RWPE2 (cell line): ENCODE measurements around the gene PLSCR2.
"Not testable (repeated sequence)": the region's sequence is repeated elsewhere in the genome, so short reads cannot be mapped to it uniquely, and the experiment has no call there.

Experiments used
- ATAC-seq: fragments of 200-7000 bp; cut with Tn5 transposase; 3 replicates; pipeline ENCODE4 v1.9.1; 2021; ENCODE audit warnings: low read depth
- DNase-seq: peaks from one replicate; pipeline ENCODE4 v3.0.0-alpha.2; 2020; ENCODE audit warnings: low spot score
- H3K27ac ChIP-seq: fragments of 450-650 bp; 2 replicates; pipeline ENCODE4 v1.5.1; 2017; ENCODE audit warnings: mild to moderate bottlenecking; ENCODE audit not compliant: poor library complexity, severe bottlenecking
- H3K27me3 ChIP-seq: fragments of 250-450 bp; sonication (Bioruptor Pico); 2 replicates; pipeline ENCODE4 v1.5.1; 2021; ENCODE audit warnings: mild to moderate bottlenecking, moderate library complexity; ENCODE audit not compliant: insufficient read depth, poor library complexity, severe bottlenecking
- H3K36me3 ChIP-seq: fragments of 250-450 bp; sonication (Bioruptor Pico); 2 replicates; pipeline ENCODE4 v1.5.1; 2020; ENCODE audit warnings: low read depth, mild to moderate bottlenecking, moderate library complexity
- H3K4me1 ChIP-seq: fragments of 250-450 bp; sonication (Bioruptor Pico); 2 replicates; pipeline ENCODE4 v1.5.1; 2021; ENCODE audit warnings: mild to moderate bottlenecking, moderate library complexity; ENCODE audit not compliant: insufficient read depth, poor library complexity, severe bottlenecking
- H3K4me3 ChIP-seq: fragments of 250-450 bp; sonication (Bioruptor Pico); 2 replicates; pipeline ENCODE4 v1.5.1; 2021; ENCODE audit warnings: mild to moderate bottlenecking, moderate library complexity; ENCODE audit not compliant: severe bottlenecking
- H3K9me3 ChIP-seq: fragments of 250-450 bp; sonication (Bioruptor Pico); 2 replicates; pipeline ENCODE4 v1.5.1; 2021; ENCODE audit warnings: mild to moderate bottlenecking, moderate library complexity; ENCODE audit not compliant: severe bottlenecking
- TF ChIP-seq, protein P1 (sequence below): fragments of 450-650 bp; IDR thresholded peaks from one replicate; pipeline ENCODE4 v1.5.1; 2017; ENCODE audit warnings: mild to moderate bottlenecking, moderate library complexity; ENCODE audit not compliant: poor library complexity, severe bottlenecking

PLSCR2 gene

DNA sequence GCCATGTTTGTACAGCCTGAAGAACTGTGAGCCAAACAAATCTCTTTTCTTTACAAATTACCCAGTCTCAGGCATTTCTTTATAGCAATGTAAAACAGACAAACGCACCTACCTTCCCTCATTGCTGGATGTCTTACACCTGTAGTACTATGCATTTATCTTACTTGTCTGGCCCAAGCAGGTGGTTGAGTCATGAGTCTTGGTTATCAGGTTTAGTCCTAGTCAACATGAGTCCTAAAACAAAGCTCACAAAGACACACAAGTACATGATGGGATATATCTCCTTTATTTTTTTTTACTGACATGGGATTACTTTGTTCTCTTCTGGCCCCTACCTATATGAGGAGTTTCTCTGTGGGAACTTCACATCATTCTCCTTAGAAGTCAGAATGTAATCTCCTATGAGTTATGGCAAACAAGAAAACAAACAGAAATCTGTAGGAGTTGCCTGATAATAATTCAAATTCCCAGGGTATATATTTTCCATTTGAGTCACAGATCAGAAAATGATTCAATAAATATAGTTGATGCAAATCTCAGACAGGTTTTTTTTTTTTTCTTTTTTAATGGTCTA lies 33.6 kb upstream of the PLSCR2 start:
- Histone ChIP-seq H3K36me3 (no peaks in the 10 kb centered on the region), H3K27me3 (no peaks in the 10 kb centered on the region), H3K4me3 (no peak overlapping the region), H3K9me3 (no peaks in the 10 kb centered on the region), H3K4me1 (peaks cover 49% of the 10 kb centered on the region), H3K27ac (peak overlapping the region; percentile 90)
- ATAC-seq (0 out of 3 replicates have a peak, but pooled peaks have one; percentile 3), DNase-seq (no peak)
- TF ChIP-seq, protein P1, sequence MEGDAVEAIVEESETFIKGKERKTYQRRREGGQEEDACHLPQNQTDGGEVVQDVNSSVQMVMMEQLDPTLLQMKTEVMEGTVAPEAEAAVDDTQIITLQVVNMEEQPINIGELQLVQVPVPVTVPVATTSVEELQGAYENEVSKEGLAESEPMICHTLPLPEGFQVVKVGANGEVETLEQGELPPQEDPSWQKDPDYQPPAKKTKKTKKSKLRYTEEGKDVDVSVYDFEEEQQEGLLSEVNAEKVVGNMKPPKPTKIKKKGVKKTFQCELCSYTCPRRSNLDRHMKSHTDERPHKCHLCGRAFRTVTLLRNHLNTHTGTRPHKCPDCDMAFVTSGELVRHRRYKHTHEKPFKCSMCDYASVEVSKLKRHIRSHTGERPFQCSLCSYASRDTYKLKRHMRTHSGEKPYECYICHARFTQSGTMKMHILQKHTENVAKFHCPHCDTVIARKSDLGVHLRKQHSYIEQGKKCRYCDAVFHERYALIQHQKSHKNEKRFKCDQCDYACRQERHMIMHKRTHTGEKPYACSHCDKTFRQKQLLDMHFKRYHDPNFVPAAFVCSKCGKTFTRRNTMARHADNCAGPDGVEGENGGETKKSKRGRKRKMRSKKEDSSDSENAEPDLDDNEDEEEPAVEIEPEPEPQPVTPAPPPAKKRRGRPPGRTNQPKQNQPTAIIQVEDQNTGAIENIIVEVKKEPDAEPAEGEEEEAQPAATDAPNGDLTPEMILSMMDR: no peak

DNA sequence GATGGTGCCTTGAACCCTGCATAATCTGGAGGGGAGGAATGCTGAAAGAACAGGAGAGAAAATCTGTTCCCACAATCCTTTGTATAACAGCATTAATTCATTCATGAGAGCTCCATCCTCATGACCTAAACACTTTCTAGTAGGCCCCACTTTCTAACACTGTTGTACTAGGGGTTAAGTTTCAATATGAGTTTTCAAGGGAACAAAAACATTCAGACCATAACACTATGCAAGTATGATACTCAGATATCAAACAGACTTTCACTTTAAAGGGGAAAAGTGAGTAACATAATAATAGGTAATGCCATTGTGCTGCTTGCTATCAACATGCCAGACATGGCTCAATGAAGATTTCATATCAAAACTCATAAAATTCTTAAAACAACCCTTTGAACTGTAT lies 32.4 kb upstream of the PLSCR2 start:
- H3K4me3 ChIP-seq: no peak overlapping the region
- no peak for ATAC-seq

DNA sequence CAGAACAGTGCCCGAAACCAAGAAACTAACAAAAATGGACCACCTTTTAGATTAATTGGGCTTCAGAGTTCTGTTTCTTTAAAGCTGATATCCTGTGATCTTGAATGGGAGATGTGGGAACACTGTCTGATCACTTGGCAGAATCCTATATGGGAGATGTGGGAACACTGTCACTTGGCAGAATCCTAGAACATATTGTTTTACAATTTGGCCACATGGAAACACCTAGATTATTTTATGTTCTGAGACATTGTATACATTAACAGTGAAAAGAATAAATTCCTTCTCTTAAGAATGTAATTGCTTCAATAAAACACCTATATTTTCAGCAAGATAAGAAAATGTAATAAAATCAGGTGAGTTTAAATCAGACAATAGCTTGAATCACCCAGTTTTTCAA lies 30.3 kb upstream of the PLSCR2 start:
- H3K4me3 ChIP-seq: no peak overlapping the region
- H3K27me3 ChIP-seq: no peaks in the 10 kb centered on the region
- TF ChIP-seq, protein P1: no peak
- no peaks in the 10 kb centered on the region for H3K36me3 ChIP-seq
- no peaks in the 10 kb centered on the region for H3K9me3 ChIP-seq
- no peak overlapping the region for H3K27ac ChIP-seq
- H3K4me1 ChIP-seq: peaks cover 20% of the 10 kb centered on the region
- DNase-seq (no peak), ATAC-seq (no peak)

More for the DNA sequence above, 32.4 kb upstream of the PLSCR2 start:
- Histone ChIP-seq H3K27ac (no peak overlapping the region), H3K36me3 (no peaks in the 10 kb centered on the region), H3K4me1 (peaks cover 39% of the 10 kb centered on the region), H3K27me3 (no peaks in the 10 kb centered on the region), H3K9me3 (no peaks in the 10 kb centered on the region)
- TF ChIP-seq, protein P1: no peak
- no peak for DNase-seq

DNA sequence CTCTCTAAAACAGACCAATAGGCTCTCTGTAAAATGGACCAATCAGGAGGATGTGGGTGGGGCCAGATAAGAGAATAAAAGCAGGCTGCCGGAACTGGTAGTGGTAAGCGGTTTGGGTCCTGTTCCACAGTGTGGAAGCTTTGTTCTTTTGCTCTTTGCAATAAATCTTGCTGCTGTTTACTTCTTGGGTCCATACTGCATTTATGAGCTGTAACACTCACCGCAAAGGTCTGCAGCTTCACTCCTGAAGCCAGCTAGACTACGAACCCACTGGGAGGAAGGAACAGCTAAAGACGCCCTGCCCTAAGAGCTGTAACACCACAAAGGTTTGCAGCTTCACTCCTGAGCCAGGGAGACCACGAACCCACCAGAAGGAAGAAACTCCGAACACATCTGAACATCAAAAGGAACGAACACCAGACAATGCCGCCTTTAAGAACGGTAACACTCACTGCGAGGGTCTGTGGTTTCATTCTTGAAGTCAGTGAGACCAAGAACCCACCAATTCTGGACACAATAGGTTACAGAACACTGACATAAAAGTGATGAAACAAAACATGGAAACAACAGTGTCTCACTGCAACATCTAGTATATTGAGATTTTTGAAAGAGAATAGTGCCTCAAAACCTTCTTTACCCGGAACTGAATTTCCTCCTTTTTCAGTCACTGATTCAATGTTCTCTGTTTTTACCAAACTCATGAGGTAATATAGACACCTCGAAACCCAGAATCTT lies 28.8 kb upstream of the PLSCR2 start:
- Histone ChIP-seq H3K27me3 (no peaks in the 10 kb centered on the region), H3K9me3 (no peaks in the 10 kb centered on the region), H3K36me3 (no peaks in the 10 kb centered on the region), H3K4me3 (no peak overlapping the region), H3K4me1 (peaks cover 15% of the 10 kb centered on the region), H3K27ac (no peak overlapping the region)
- TF ChIP-seq, protein P1: no peak
- DNase-seq (no peak), ATAC-seq (no peak)

DNA sequence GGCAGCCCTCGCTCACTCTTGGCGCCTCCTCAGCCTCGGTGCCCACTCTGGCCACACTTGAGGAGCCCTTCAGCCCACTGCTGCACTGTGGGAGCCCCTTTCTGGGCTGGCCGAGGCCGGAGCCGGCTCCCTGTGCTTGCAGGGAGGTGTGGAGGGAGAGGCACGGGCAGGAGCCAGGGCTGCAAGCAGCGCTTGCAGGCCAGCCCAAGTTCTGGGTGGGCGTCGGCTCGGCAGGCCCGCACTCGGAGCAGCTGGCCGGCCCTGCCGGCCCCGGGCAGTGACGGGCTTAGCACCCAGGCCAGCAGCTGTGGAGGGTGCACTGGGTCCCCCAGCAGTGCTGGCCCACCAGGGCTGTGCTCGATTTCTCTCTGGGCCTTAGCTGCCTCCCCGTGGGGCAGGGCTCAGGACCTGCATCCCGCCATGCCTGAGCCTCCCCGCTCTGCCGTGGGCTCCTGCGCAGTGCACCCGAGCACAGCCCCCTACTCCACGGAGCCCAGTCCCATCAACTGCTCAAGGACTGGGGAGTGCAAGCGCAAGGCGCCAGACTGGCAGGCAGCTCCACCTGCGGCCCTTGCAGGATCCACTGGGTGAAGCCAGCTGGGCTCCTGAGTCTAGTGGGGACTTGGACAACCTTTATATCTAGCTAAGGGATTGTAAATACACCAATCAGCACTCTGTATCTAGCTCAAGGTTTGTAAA lies 27.9 kb upstream of the PLSCR2 start:
- H3K4me3 ChIP-seq, H3K9me3 ChIP-seq, ATAC-seq, DNase-seq, H3K27me3 ChIP-seq, H3K27ac ChIP-seq, H3K36me3 ChIP-seq: not testable (repeated sequence)
- H3K4me1 ChIP-seq: peaks cover 12% of the 10 kb centered on the region
